NCI-H2081 (cell line): ENCODE results near the gene KIF26B.
"Not testable (repeated sequence)": the region's sequence is repeated elsewhere in the genome, so short reads cannot be mapped to it uniquely, and the experiment has no call there.

ENCODE experiments used
- DNase-seq, 2 experiments: peaks; one replicate each; lab custom pipeline; 2025; lab: John Stamatoyannopoulos, UW

KIF26B gene

DNA sequence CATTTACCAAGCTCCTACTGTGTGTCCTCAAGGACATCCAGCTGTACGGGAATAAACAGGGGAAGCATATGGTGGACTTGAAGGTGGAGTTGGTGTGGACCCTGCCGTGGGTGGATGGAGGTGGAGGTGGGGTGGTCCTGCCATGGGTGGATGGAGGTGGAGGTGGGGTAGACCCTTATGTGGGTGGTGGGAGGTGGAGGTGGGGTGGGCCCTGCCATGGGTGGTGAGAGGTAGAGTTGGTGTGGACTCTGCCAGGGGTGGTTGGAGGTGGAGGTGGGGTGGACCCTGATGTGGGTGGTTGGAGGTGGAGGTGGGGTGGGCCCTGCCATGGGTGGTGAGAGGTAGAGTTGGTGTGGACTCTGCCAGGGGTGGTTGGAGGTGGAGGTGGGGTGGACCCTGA, 169.0 kb downstream of the KIF26B start:
- DNase-seq: not testable (repeated sequence)

DNA sequence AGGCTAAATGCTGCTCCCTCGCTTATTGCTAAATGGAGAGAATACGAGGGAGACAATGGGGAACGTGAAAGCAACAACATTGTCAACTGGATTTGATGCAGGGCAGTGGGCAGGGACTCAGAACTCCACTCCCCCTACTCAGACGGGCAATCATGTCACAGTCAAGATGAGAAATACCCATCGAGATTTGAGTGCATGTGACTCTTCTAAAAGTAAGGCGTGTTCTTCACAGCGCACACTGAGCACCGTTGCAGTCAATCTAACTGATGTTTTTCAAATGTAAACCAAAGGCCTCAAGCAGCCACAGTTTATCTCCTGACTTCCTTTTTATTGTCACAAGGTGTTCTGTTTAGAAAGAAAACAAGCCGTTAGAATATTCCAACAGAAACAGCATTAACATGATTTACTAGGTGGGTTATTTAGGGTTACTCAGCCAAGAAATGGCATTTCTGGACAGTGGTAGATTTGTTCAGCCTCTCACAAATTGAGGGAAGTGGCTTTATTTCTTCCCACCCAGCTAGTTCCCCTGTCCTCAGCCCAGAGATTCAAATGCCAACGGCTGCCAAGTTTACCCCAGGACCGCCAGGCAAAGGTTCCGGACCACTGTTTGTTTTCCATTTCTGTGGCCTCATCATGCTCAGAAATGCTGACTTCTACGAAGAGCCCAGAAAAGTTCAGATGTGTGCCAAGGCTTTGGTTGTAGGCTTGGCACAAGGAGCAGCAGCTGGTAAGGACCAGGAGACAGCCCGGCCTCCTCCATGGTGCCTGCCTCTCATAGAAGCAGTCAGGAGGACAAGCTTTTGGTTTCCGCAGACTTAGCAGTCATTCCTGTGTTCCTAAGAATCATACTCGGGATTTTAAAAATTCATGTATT, 171.4 kb downstream of the KIF26B start:
- no peak for DNase-seq

DNA sequence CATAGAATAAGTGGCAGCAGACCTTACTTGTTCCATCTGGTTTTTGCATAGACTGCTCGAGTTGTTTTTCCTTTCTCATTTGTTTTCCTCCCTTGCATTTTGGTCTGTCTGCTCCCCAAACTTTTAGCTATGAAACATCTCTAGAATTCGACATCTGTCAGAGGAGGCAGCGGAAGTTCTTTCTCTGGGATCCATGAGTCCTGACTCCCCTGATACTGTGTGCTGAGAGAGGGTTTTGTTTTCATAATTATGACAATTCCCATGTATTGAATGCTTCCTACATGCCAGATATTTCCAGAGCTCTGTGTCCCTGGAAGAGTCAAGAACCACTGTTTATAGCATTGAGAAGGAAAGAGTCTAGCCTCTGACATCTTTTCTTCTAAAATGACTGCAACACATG, 172.6 kb downstream of the KIF26B start:
- DNase-seq: no peak

DNA sequence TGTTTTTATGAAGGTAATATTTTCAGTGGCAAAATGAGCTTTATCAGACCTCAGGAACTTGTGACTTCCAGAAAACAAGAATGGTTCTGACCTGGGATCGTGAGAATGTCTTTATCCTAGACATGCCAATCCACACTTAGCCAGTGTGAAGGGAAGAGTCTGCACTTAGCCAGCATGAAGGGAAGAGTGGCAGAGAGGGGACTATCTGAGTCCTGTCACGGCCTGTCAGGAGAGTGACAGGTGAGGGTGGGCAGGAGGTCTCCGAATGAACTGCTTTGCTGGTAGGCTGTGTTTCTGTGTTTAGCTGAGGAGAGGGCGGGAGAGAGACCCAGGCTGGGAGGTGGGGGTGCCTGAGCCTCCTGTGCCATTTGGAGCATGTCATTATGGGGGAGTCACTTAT, 173.1 kb downstream of the KIF26B start:
- DNase-seq: no peak

DNA sequence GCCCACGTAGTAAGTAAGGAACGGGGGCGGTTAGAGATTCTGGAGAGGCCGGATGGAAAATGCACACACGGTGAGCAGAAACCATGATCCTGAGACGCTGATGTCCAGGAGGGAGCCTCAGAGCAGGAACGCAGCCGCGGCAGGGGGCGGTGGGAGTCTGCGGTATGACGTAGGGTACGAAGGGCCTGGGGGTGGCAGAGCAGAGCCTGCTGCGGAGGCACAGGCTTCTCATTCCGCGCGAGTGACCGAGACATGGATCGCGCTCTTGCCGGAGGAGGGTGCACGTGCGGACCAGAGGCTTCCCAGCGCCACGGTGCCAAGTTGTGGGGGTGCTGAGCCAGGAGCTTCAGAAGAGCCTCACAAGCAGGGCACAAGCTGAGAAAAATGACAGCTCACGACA, 176.2 kb downstream of the KIF26B start:
- DNase-seq: no peak

DNA sequence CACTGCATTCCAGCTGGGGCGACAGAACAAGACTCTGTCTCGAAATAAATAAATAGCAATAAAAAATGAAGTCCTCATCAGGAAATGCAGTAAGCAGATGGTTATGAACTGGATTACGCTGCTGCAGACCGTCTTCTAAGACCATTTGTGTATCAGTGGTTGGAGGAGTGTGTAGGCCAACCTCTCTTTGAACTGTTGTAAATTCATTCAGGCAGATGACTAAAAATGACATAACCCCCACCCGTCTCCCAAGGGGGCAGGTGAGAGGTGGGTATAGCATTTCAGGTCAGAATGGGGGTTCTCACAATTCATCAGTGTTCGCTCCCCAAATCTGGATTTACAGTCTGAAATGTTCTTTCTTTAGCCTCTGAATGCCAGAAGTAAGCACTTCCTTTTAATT, 177.3 kb downstream of the KIF26B start:
- no peak for DNase-seq

DNA sequence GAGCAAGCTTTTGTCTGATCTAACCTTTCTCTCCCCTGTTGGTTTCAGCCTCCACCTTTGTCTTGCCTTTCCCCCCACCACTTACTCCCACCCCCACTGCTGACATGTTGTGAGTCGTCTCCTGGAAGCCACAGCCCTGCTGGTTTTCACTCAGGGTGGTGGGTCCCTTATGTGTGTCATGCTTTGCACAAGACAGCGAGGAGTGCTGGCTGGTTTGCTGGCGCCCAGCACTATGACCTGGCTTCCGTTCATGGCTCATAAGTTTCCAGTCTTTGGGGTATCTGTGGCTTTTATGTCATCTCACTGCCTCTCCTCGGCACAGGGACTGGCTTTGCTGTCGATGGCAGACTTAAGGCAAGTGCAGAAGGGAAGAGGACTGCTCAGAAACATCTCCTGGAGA, 177.7 kb downstream of the KIF26B start:
- no peak for DNase-seq

DNA sequence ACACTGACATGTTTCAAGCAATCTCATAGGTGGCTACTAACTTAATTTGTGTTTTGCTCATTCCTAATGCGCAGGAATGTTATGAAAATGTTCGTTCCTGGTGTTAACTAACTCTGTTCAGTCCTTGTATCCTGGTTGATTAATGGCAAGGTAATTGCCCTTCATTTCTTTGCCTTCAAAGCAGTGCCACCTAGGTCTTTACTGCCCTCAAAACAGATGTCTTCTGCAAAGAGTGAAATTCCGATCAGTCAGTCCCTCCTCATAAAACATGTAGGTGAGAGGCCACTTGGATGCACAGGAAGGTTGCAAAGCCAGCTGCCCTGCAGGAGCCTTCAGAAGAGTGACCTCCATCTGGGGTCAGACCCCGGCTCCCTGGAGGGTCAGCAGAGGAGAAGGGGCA, 179.4 kb downstream of the KIF26B start:
- DNase-seq: no peak

DNA sequence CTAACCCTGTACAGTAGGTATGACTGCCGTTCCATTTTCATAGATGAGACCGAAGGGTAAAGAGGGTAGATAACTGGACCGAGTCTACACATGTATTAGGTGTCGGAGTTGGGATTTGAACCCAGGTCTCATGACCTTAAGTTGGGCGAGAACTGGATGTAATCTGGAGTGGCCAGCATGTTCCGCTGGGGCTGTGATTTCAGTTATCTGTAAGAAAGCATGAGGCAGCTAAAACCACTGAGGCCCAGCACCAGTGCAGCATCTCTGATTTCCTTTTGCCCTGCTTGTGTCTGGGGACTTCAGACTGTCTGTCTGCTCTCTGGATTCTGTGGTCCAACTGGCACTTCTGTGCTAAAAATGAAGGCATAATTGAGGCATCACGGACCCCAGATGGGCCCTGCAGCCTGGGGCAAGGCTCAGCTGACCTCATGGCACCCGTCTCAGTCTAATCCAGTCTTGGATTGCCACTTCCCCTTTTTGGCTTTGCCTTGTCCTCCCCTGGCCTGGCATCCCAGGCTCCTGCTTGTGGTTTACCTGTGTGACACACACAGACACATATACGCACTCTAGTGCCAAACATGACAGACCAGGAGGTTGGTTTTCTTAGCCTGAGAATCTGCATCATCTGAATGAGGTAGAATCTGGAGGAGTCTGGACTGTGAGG, 180.2 kb downstream of the KIF26B start:
- no peak for DNase-seq

DNA sequence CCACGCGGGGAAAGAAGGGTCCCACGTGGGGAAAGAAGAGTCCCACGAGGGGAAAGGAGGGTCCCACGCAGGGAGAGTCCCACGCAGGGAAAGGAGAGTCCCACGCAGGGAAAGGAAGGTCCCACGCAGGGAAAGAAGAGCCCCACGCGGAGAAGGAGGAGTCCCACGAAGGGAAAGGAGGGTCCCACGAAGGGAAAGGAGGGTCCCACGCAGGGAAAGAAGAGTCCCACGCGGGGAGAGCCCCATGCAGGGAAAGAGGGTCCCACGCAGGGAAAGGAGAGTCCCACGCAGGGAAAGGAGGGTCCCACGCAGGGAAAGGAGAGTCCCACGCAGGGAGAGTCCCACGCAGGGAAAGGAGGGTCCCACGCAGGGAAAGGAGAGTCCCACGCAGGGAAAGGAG, 180.9 kb downstream of the KIF26B start:
- not testable (repeated sequence) for DNase-seq

DNA sequence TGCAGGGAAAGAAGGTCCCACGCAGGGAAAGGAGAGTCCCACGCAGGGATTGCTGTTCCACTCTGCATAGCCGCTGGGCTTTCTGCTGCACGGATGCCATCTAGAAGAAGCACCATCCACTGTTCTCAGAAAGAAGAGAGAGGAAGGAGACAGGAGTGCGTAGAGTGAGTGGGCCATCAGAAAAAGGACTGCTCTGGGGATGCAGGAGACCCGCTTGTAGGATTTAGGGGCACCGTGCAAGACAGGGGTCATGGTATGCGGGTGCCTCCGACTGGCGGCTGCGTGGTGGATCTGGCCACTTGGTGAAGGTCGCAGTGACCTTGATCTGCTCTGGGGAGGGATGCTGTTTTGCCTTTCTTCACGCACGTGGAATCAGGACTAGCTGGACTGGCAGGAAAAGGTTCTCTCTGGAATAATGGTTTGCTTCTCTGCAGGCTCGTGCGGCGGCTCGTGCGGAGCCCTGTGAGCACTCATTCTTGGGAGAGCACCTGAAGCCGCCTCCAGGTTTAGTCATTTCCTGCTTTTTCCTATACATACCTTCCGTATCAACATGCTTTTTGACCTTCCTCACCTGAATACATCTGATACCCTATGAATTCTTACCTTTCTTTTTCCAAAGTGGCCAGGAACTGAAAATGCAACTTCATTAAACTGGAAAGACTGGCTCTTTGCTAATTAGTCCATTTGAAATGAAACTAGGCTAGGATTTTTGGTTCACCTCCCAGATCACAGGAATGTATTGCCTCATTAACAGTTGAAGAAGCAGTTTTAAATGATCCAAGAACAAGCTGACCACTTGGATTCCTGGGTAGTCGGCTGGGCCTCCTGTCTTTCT, 181.6 kb downstream of the KIF26B start:
- no peak for DNase-seq

DNA sequence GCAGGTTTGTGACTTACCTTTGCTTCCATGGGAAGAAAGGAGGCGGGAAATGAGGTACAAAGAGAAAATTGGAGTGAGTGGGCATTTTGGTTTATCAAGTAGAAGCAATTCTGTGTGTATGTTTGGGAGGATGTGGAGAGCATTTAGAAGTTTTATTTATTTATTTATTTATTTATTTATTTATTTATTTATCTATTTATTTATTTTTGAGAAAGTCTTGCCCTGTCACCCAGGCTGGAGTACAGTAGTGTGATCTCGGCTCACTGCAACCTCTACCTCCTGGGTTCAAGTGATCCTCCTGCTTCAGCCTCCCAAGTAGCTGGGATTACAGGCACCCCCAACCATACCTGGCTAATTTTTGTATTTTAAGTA, 182.2 kb downstream of the KIF26B start:
- DNase-seq: not testable (repeated sequence)

DNA sequence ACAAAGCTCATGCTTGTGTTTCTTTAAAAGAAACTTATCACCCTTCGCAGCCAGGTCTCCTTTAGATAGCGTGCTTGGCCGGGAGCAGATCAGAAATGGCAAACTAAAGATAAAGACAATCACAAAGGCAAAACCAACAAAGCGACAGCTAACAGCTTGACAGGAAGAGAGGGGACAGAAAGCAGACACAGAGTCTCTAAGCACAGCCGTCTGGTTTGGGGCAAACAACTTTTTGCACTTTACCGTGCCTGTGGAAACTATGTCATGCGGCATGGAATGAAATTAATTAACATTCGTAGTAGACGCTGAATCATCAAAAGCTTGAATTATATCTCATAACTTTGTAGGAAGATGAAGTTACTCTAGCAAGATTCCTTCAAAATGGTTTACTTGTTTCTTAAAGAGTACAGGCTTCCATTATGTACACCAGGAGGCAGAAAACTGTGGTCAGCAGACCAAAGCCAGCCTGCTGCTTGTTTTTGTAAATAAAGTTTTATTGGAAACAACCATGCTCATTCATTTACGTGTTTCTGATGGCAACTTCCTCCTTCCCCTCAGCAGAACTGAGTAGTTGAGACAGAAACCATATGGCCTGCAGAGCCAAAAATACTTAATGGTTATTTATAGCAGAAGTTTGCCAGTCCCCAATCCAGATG, 183.2 kb downstream of the KIF26B start:
- DNase-seq: no peak

DNA sequence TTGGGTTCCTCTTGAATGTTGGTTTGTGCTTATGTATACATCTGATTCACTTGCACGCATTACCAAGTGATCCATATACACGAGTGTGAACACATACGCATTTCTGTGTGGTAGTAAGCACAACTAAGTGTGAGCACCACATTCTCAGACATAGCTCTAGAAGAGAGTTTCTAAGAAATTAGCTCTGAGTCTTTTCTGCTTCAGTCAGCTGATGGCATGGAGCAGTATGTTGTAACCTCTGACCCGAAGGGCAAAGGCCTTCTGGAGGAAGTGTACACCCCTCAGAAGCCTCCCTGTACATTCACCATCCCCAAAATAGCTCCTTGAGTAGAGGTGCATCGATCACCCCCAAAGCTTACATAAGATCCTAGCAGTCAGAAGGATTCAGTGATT, 183.7 kb downstream of the KIF26B start:
- DNase-seq: no peak

DNA sequence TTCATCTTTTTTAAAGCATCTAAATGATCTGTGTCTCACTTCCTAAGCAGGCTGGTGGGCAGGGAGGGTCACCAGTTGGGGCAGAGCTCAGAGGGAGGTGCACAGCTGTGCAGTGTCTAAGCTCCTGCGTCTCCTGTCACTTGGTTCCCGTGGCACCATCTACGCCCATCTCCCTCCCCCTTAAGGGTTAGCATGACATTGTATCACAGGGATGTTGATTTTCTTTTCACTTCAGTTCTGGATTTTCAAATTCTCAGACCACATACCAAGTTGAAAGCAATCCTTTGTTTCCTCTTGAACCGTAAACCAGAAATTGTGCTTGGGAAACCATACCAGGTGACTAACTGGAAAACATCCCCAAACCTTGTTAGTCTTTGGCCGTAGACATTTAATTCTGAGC, 187.0 kb downstream of the KIF26B start:
- no peak for DNase-seq

DNA sequence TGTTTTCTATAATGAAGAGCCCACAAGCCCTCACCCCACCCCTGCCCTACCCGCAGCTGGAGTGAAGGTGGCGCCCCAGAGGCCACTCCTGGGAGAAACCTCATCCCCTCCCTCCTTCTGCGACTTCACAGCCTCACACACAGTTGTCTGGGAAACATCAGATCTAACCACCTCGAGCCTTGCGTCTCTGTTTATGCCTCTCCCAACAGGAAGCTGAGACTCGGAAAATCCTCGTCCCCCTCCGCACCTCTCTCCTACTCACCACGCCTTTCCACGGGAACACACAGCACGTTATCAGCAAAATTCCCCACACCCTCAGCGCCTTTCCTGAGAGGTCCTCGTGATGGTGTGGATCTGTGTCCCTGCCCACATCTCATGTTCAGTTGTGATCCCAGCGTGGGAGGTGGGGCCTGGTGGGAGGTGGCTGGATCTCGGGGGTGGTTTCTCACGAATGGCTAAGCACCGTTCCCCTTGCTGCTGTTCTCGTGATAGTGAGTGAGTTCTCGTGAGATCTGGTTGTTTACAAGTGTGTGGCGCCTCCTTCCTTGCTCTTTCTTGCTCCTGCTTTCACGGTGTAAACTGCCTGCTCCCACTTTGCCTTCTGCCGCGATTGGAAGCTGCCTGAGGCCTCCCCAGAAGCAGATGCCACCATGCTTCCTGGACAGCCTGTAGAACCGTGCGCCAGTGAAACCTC, 190.6 kb downstream of the KIF26B start:
- no peak for DNase-seq

DNA sequence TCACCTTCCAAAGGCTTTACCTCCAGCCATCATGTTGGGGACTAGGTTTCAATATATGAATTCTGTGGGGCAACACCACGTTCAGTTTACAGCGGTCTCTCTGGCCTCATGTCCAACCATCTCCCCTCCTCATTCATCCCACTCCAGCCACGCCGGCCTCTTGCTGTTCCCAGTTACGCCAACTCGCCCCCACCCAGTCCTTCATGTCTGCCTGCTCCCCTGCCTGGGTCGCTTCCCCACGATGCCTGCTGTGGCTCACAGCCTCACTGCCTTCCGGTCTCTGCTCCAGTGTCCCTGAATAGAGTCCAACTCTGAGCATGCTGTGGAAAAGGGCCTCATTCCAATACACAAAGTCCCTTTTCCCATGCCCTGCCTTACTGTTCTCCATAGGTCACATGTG, 193.8 kb downstream of the KIF26B start:
- no peak for DNase-seq

DNA sequence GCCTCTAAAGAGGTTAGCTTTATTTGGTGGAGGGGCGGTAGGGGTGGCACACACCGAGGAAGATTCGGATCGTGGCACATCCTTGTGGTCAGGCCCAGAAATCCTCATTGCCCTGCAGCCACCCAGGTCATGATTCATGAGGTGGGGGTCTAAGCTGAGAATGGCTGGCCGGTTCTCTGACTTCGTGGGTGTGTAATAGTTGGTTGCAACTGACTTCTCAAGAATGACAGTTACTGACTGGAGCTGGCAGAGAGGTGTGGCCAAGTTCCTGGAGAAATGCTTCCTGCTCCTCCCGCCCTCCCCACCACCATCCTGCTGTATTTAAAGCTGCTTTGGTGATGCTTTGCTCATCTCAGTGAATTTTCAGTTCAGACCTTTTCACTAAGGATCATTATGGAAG, 198.6 kb downstream of the KIF26B start:
- no peak for DNase-seq

DNA sequence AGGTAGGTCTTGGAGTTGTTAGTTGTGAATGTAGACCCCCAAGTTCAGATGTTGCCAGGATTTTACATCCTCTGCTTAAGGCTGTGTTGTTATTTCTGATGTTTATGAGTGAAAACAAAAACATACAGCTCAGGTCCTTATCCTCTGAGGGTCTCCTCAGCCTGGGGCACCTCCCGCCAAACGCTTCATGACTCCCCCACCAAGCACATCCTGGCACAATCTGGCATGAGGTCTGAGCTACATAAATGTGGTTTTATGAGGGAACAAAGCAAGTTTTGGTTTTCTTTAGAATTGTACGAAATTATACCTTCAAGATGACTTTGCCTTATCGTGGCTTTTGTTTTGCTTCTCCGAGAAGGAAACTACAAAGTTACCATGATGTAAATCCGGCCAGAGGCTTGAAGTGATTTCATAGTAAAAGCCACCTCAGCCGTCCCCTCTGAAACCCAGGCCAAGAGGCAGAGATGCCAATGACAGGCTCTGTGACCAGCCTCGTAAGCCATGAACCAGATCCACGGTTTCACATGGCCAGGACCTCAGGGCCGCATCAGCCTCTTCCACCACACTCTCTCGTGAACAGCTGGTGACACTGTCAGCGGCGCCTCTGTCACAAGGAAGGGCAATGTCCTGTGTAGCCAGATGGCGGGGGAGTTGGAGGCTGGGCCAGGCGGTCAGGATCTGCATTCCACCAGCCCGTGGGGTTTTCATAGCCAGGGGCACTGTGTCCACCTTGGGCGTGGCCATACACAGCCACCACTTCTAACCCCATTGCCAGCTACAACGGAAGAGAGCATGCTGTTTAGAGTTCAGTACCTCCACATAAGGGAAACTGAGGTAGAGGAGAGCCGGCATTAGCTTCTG, 199.4 kb downstream of the KIF26B start:
- DNase-seq: no peak

DNA sequence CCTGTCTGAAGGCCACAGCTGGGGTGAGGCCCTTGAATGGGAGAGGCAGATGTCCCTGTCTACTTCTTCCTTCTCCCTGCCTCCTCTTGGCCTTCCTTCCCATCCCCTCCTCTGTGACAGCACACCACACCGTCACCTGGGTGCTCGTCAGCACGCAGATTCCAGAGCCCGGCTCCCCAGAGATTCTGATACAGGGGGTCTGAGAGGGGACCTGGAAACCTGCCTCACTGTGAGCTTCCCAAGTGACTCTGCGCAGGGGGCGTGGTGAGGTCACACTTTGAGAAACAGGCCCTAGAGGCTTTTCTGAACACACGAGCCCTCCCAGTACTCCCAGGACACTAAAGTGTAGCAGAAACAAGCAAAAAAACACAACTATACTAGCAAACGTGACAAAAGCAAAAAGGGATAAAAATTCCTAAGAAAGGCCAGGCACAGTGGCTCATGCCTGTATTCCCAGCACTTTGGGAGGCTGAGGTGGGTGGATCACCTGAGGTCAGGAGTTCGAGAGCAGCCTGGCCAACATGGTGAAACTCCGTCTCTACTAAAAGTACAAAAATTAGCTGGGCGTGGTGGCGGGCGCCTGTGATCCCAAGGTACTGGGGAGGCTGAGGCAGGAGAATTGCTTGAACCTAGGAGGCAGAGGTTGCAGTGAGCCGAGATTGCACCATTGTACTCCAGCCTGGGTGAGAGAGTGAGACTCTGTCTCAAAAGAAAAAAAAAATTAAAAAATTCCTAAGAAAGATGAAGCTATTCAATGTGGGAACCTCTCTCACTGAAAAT, 201.3 kb downstream of the KIF26B start:
- not testable (repeated sequence) for DNase-seq
